ENCODE data around the gene DYNC2H1.

The DYNC2H1 gene

GRCh38 chr11:103441021-103441420 lies 331.8 kb downstream of the DYNC2H1 start:
- Histone ChIP-seq H3K27ac (ENCODE audit: low read depth, low read length) (no peak overlapping the region), H3K4me3 (ENCODE audit: low read depth, low read length) (no peak overlapping the region), H3K4me1 (ENCODE audit: control insufficient read depth, insufficient read depth, low read length, unreplicated experiment) (no peaks in the 10 kb centered on the region), H2AFZ (ENCODE audit: low read length, unreplicated experiment) (no peak overlapping the region), H3K36me3 (ENCODE audit: insufficient read depth, low read length) (no peaks in the 10 kb centered on the region), H3K79me2 (ENCODE audit: control insufficient read depth, insufficient read depth, low read length, unreplicated experiment) (no peaks in the 10 kb centered on the region), H3K27me3 (ENCODE audit: insufficient read depth, low read length) (no peaks in the 10 kb centered on the region)

GRCh38 chr11:103448966-103449365 lies 339.7 kb downstream of the DYNC2H1 start:
- H3K27me3 ChIP-seq (ENCODE audit: insufficient read depth, low read length) = no peaks in the 10 kb centered on the region

GRCh38 chr11:103450241-103450640 lies 341.0 kb downstream of the DYNC2H1 start:
- H3K27ac ChIP-seq (ENCODE audit: low read depth, low read length) = no peak overlapping the region
- H3K4me3 ChIP-seq (ENCODE audit: low read depth, low read length) = no peak overlapping the region
- no peaks in the 10 kb centered on the region for H3K27me3 ChIP-seq (ENCODE audit: insufficient read depth, low read length)
- no peak overlapping the region for H2AFZ ChIP-seq (ENCODE audit: low read length, unreplicated experiment)
- H3K4me1 ChIP-seq (ENCODE audit: control insufficient read depth, insufficient read depth, low read length, unreplicated experiment) = no peaks in the 10 kb centered on the region
- no peaks in the 10 kb centered on the region for H3K79me2 ChIP-seq (ENCODE audit: control insufficient read depth, insufficient read depth, low read length, unreplicated experiment)
- H3K36me3 ChIP-seq (ENCODE audit: insufficient read depth, low read length) = no peaks in the 10 kb centered on the region

More at GRCh38 chr11:103448966-103449365, 339.7 kb downstream of the DYNC2H1 start:
- H2AFZ ChIP-seq (ENCODE audit: low read length, unreplicated experiment) = no peak overlapping the region
- H3K4me1 ChIP-seq (ENCODE audit: control insufficient read depth, insufficient read depth, low read length, unreplicated experiment) = no peaks in the 10 kb centered on the region
- H3K79me2 ChIP-seq (ENCODE audit: control insufficient read depth, insufficient read depth, low read length, unreplicated experiment) = no peaks in the 10 kb centered on the region
- H3K36me3 ChIP-seq (ENCODE audit: insufficient read depth, low read length) = no peaks in the 10 kb centered on the region
- H3K4me3 ChIP-seq (ENCODE audit: low read depth, low read length) = no peak overlapping the region
- no peak overlapping the region for H3K27ac ChIP-seq (ENCODE audit: low read depth, low read length)

GRCh38 chr11:103453126-103453525 lies 343.9 kb downstream of the DYNC2H1 start:
- Histone ChIP-seq H3K27me3 (ENCODE audit: insufficient read depth, low read length) (no peaks in the 10 kb centered on the region), H3K79me2 (ENCODE audit: control insufficient read depth, insufficient read depth, low read length, unreplicated experiment) (no peaks in the 10 kb centered on the region), H2AFZ (ENCODE audit: low read length, unreplicated experiment) (no peak overlapping the region), H3K27ac (ENCODE audit: low read depth, low read length) (no peak overlapping the region), H3K4me3 (ENCODE audit: low read depth, low read length) (no peak overlapping the region), H3K4me1 (ENCODE audit: control insufficient read depth, insufficient read depth, low read length, unreplicated experiment) (no peaks in the 10 kb centered on the region), H3K36me3 (ENCODE audit: insufficient read depth, low read length) (no peaks in the 10 kb centered on the region)

- Histone ChIP-seq H2AFZ (ENCODE audit: low read length, unreplicated experiment) (no peak overlapping the region), H3K79me2 (ENCODE audit: control insufficient read depth, insufficient read depth, low read length, unreplicated experiment) (no peaks in the 10 kb centered on the region), H3K4me3 (ENCODE audit: low read depth, low read length) (no peak overlapping the region), H3K4me1 (ENCODE audit: control insufficient read depth, insufficient read depth, low read length, unreplicated experiment) (no peaks in the 10 kb centered on the region), H3K36me3 (ENCODE audit: insufficient read depth, low read length) (0 out of 2 replicates have a peak, but pooled peaks cover 4% of the 10 kb centered on the region), H3K27ac (ENCODE audit: low read depth, low read length) (no peak overlapping the region), H3K27me3 (ENCODE audit: insufficient read depth, low read length) (no peaks in the 10 kb centered on the region)
These were observed 344.9 kb downstream of the DYNC2H1 start for GRCh38 chr11:103453915-103454709.

GRCh38 chr11:103464420-103464819 lies 355.2 kb downstream of the DYNC2H1 start:
- no peak overlapping the region for H3K4me3 ChIP-seq (ENCODE audit: low read depth, low read length)
- no peaks in the 10 kb centered on the region for H3K36me3 ChIP-seq (ENCODE audit: insufficient read depth, low read length)
- no peak overlapping the region for H3K27ac ChIP-seq (ENCODE audit: low read depth, low read length)
- no peak overlapping the region for H2AFZ ChIP-seq (ENCODE audit: low read length, unreplicated experiment)
- no peaks in the 10 kb centered on the region for H3K27me3 ChIP-seq (ENCODE audit: insufficient read depth, low read length)
- H3K4me1 ChIP-seq (ENCODE audit: control insufficient read depth, insufficient read depth, low read length, unreplicated experiment) = peaks cover 9% of the 10 kb centered on the region
- H3K79me2 ChIP-seq (ENCODE audit: control insufficient read depth, insufficient read depth, low read length, unreplicated experiment) = no peaks in the 10 kb centered on the region

- H3K27ac ChIP-seq (ENCODE audit: low read depth, low read length) = no peak overlapping the region
- H3K4me3 ChIP-seq (ENCODE audit: low read depth, low read length) = no peak overlapping the region
- H2AFZ ChIP-seq (ENCODE audit: low read length, unreplicated experiment) = no peak overlapping the region
- H3K27me3 ChIP-seq (ENCODE audit: insufficient read depth, low read length) = no peaks in the 10 kb centered on the region
- no peaks in the 10 kb centered on the region for H3K36me3 ChIP-seq (ENCODE audit: insufficient read depth, low read length)
- H3K79me2 ChIP-seq (ENCODE audit: control insufficient read depth, insufficient read depth, low read length, unreplicated experiment) = no peaks in the 10 kb centered on the region
- peaks cover 9% of the 10 kb centered on the region for H3K4me1 ChIP-seq (ENCODE audit: control insufficient read depth, insufficient read depth, low read length, unreplicated experiment)
These were observed 356.4 kb downstream of the DYNC2H1 start for GRCh38 chr11:103465555-103466140.

GRCh38 chr11:103471546-103471945 lies 362.3 kb downstream of the DYNC2H1 start:
- Histone ChIP-seq H2AFZ (ENCODE audit: low read length, unreplicated experiment) (no peak overlapping the region), H3K36me3 (ENCODE audit: insufficient read depth, low read length) (no peaks in the 10 kb centered on the region), H3K4me1 (ENCODE audit: control insufficient read depth, insufficient read depth, low read length, unreplicated experiment) (no peaks in the 10 kb centered on the region), H3K4me3 (ENCODE audit: low read depth, low read length) (no peak overlapping the region), H3K79me2 (ENCODE audit: control insufficient read depth, insufficient read depth, low read length, unreplicated experiment) (no peaks in the 10 kb centered on the region), H3K27me3 (ENCODE audit: insufficient read depth, low read length) (no peaks in the 10 kb centered on the region), H3K27ac (ENCODE audit: low read depth, low read length) (no peak overlapping the region)

GRCh38 chr11:103476874-103477273 lies 367.6 kb downstream of the DYNC2H1 start:
- Histone ChIP-seq H3K36me3 (ENCODE audit: insufficient read depth, low read length) (no peaks in the 10 kb centered on the region), H3K27me3 (ENCODE audit: insufficient read depth, low read length) (no peaks in the 10 kb centered on the region), H3K4me3 (ENCODE audit: low read depth, low read length) (no peak overlapping the region), H3K27ac (ENCODE audit: low read depth, low read length) (no peak overlapping the region), H2AFZ (ENCODE audit: low read length, unreplicated experiment) (no peak overlapping the region), H3K4me1 (ENCODE audit: control insufficient read depth, insufficient read depth, low read length, unreplicated experiment) (no peaks in the 10 kb centered on the region), H3K79me2 (ENCODE audit: control insufficient read depth, insufficient read depth, low read length, unreplicated experiment) (no peaks in the 10 kb centered on the region)

GRCh38 chr11:103480421-103480820 lies 371.2 kb downstream of the DYNC2H1 start:
- no peak overlapping the region for H2AFZ ChIP-seq (ENCODE audit: low read length, unreplicated experiment)
- H3K27ac ChIP-seq (ENCODE audit: low read depth, low read length) = no peak overlapping the region
- H3K27me3 ChIP-seq (ENCODE audit: insufficient read depth, low read length) = no peaks in the 10 kb centered on the region
- H3K36me3 ChIP-seq (ENCODE audit: insufficient read depth, low read length) = no peaks in the 10 kb centered on the region
- no peaks in the 10 kb centered on the region for H3K79me2 ChIP-seq (ENCODE audit: control insufficient read depth, insufficient read depth, low read length, unreplicated experiment)
- no peak overlapping the region for H3K4me3 ChIP-seq (ENCODE audit: low read depth, low read length)
- no peaks in the 10 kb centered on the region for H3K4me1 ChIP-seq (ENCODE audit: control insufficient read depth, insufficient read depth, low read length, unreplicated experiment)

- Histone ChIP-seq H3K4me3 (ENCODE audit: low read depth, low read length) (no peak overlapping the region), H3K4me1 (ENCODE audit: control insufficient read depth, insufficient read depth, low read length, unreplicated experiment) (no peaks in the 10 kb centered on the region), H3K27me3 (ENCODE audit: insufficient read depth, low read length) (no peaks in the 10 kb centered on the region), H3K79me2 (ENCODE audit: control insufficient read depth, insufficient read depth, low read length, unreplicated experiment) (no peaks in the 10 kb centered on the region), H3K27ac (ENCODE audit: low read depth, low read length) (no peak overlapping the region), H2AFZ (ENCODE audit: low read length, unreplicated experiment) (no peak overlapping the region), H3K36me3 (ENCODE audit: insufficient read depth, low read length) (no peaks in the 10 kb centered on the region)
These were observed 374.8 kb downstream of the DYNC2H1 start for GRCh38 chr11:103483996-103484395.
